Stimulated activated CD4-positive, alpha-beta T cell treated with anti-CD3 and anti-CD28 coated beads, TNF-alpha, amount 100 ng/mL, for 24 hours (primary cell): ENCODE measurements around the gene DYNLRB1.
"Not testable (repeated sequence)": the region's sequence is repeated elsewhere in the genome, so short reads cannot be mapped to it uniquely, and the experiment has no call there.

ENCODE experiments used
- DNase-seq, 3 experiments: peaks; one replicate each; pipeline ENCODE4 v3.0.0-alpha.2; 2020; ENCODE audit warnings: low read depth in 3 of 3

Gene DYNLRB1

GRCh38 chr20:34512266-34512954 lies 3.8 kb upstream of the DYNLRB1 start:
- no peak for DNase-seq

GRCh38 chr20:34512955-34513419 lies 3.2 kb upstream of the DYNLRB1 start:
- no peak for DNase-seq

- not testable (repeated sequence) for DNase-seq
These were observed 2.2 kb upstream of the DYNLRB1 start for GRCh38 chr20:34514034-34514433.

GRCh38 chr20:34514897-34515483 lies 1.2 kb upstream of the DYNLRB1 start:
- DNase-seq = no peak

GRCh38 chr20:34515484-34516246 lies 557 bp upstream of the DYNLRB1 start:
- DNase-seq = peak; percentile 39 to 64 (median 54)

GRCh38 chr20:34517114-34517505 lies 888 bp downstream of the DYNLRB1 start:
- no peak for DNase-seq

GRCh38 chr20:34518863-34519262 lies 2.6 kb downstream of the DYNLRB1 start:
- DNase-seq = not testable (repeated sequence)

- DNase-seq = not testable (repeated sequence)
These were observed 3.6 kb downstream of the DYNLRB1 start for GRCh38 chr20:34519841-34520240.

- DNase-seq = peak in 1 of 3 experiments; percentile 47
These were observed 7.0 kb downstream of the DYNLRB1 start for GRCh38 chr20:34522969-34523871.

GRCh38 chr20:34524426-34524825 lies 8.2 kb downstream of the DYNLRB1 start:
- DNase-seq = no peak

GRCh38 chr20:34525342-34525708 lies 9.1 kb downstream of the DYNLRB1 start:
- no peak for DNase-seq

- DNase-seq = no peak
These were observed 9.6 kb downstream of the DYNLRB1 start for GRCh38 chr20:34525709-34526416.

- DNase-seq = no peak
These were observed 10.2 kb downstream of the DYNLRB1 start for GRCh38 chr20:34526466-34526865.

- no peak for DNase-seq
These were observed 10.8 kb downstream of the DYNLRB1 start for GRCh38 chr20:34527016-34527415.

GRCh38 chr20:34528921-34529297 lies 12.7 kb downstream of the DYNLRB1 start:
- no peak for DNase-seq

GRCh38 chr20:34529742-34530141 lies 13.5 kb downstream of the DYNLRB1 start:
- no peak for DNase-seq

GRCh38 chr20:34530342-34530741 lies 14.1 kb downstream of the DYNLRB1 start:
- no peak for DNase-seq

- DNase-seq = no peak
These were observed 15.5 kb downstream of the DYNLRB1 start for GRCh38 chr20:34531608-34532265.

- DNase-seq = no peak
These were observed 16.1 kb downstream of the DYNLRB1 start for GRCh38 chr20:34532320-34532719.

GRCh38 chr20:34532756-34533155 lies 16.5 kb downstream of the DYNLRB1 start:
- DNase-seq = no peak
